OCI-LY3 (cell line): ENCODE data around the gene NCK2.

ENCODE experiments used
- H2AFZ ChIP-seq: fragments of 200-600, 300-600 bp; shearing (Covaris generic); 2 replicates; pipeline ENCODE4 v1.6.0; 2014; ENCODE audit warnings: antibody characterized with exemption, low read depth, low read length
- H3K27ac ChIP-seq: fragments of 200-600, 300-600 bp; sonication (generic); 2 replicates; pipeline ENCODE4 v1.5.1; 2014; ENCODE audit warnings: mild to moderate bottlenecking, low read length, moderate library complexity, mixed read lengths
- H3K27me3 ChIP-seq: fragments of 200-600, 300-600 bp; sonication (generic); 2 replicates; pipeline ENCODE4 v1.6.1; 2014; ENCODE audit warnings: low read depth, low read length, mixed read lengths
- H3K36me3 ChIP-seq: fragments of 200-600, 300-600 bp; sonication (generic); replicated peaks from 2 replicates; pipeline ENCODE3; 2014; ENCODE audit warnings: low read depth, low read length, mixed read lengths
- H3K4me1 ChIP-seq: fragments of 300-600, 200-600 bp; sonication (generic); 2 replicates; pipeline ENCODE4 v1.6.1; 2014; ENCODE audit warnings: low read length, mixed read lengths
- H3K4me2 ChIP-seq: fragments of 200-600, 300-600 bp; sonication (generic); 2 replicates; pipeline ENCODE4 v1.6.1; 2014; ENCODE audit warnings: low read length, mixed read lengths
- H3K4me3 ChIP-seq: fragments of 300-600, 200-600 bp; sonication (generic); 2 replicates; pipeline ENCODE4 v1.5.1; 2014; ENCODE audit warnings: antibody characterized with exemption, mild to moderate bottlenecking, low read length, moderate library complexity
- H3K79me2 ChIP-seq: fragments of 300-600, 200-600 bp; shearing (Covaris generic); 2 replicates; pipeline ENCODE4 v1.6.1; 2014; ENCODE audit warnings: mild to moderate bottlenecking, low read length, mixed read lengths
- H3K9ac ChIP-seq: fragments of 300-600, 200-600 bp; shearing (Covaris generic); 2 replicates; pipeline ENCODE4 v1.6.0; 2014; ENCODE audit warnings: mild to moderate bottlenecking, low read length, moderate library complexity
- H3K9me3 ChIP-seq: fragments of 200-600, 300-600 bp; shearing (Covaris generic); 2 replicates; pipeline ENCODE4 v1.6.1; 2014; ENCODE audit warnings: low read length, mixed read lengths; ENCODE audit not compliant: insufficient read depth
- H4K20me1 ChIP-seq: fragments of 200-600, 300-600 bp; sonication (generic); 2 replicates; pipeline ENCODE4 v1.6.1; 2016; ENCODE audit warnings: low read length, mixed read lengths; ENCODE audit not compliant: insufficient read depth
- EZH2phosphoT487 ChIP-seq: fragments of 200-600 bp; shearing (Covaris generic); IDR thresholded peaks from 2 replicates; pipeline ENCODE4 v1.6.1; 2018; ENCODE audit warnings: antibody characterized with exemption, mixed run types, low read depth
- TF ChIP-seq, protein P1 (sequence below): fragments of 200-600, 300-600 bp; sonication (generic); IDR thresholded peaks from 2 replicates; pipeline ENCODE4 v1.5.1; 2014; ENCODE audit warnings: antibody characterized with exemption, low read length, low read depth

The NCK2 gene

DNA sequence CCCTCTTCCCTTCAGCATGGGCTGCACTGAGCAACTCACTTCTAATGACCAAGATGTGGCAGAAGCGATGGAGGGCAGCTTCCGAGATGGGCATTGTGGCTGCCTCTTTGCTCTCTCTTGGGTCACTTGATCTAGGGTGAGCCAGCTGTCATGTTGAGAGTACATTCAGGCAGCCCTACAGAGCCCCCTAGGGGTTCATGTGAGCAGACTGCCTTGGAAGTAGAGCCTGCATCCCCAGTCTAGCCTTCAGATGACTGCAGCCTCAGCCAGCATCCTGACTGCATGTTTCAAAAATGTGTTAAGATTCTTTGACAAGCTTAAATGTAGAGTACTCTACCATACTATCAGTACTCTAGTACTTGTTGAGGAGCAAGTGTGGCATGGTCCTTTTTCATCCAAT is 143.9 kb downstream of the NCK2 start:
- H3K9ac ChIP-seq = no peak overlapping the region
- H3K27me3 ChIP-seq = no peaks in the 10 kb centered on the region
- peaks cover 13% of the 10 kb centered on the region for H3K79me2 ChIP-seq
- no peaks in the 10 kb centered on the region for H3K9me3 ChIP-seq
- no peak overlapping the region for H3K27ac ChIP-seq
- TF ChIP-seq, protein P1, sequence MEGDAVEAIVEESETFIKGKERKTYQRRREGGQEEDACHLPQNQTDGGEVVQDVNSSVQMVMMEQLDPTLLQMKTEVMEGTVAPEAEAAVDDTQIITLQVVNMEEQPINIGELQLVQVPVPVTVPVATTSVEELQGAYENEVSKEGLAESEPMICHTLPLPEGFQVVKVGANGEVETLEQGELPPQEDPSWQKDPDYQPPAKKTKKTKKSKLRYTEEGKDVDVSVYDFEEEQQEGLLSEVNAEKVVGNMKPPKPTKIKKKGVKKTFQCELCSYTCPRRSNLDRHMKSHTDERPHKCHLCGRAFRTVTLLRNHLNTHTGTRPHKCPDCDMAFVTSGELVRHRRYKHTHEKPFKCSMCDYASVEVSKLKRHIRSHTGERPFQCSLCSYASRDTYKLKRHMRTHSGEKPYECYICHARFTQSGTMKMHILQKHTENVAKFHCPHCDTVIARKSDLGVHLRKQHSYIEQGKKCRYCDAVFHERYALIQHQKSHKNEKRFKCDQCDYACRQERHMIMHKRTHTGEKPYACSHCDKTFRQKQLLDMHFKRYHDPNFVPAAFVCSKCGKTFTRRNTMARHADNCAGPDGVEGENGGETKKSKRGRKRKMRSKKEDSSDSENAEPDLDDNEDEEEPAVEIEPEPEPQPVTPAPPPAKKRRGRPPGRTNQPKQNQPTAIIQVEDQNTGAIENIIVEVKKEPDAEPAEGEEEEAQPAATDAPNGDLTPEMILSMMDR = peak; percentile 18
- no peak for TF ChIP-seq EZH2phosphoT487
- H3K4me1 ChIP-seq = peaks cover 6% of the 10 kb centered on the region
- H3K4me2 ChIP-seq = no peak overlapping the region
- H3K4me3 ChIP-seq = no peak overlapping the region
- peaks cover 14% of the 10 kb centered on the region for H4K20me1 ChIP-seq
- no peak overlapping the region for H2AFZ ChIP-seq
- peaks cover 19% of the 10 kb centered on the region for H3K36me3 ChIP-seq

DNA sequence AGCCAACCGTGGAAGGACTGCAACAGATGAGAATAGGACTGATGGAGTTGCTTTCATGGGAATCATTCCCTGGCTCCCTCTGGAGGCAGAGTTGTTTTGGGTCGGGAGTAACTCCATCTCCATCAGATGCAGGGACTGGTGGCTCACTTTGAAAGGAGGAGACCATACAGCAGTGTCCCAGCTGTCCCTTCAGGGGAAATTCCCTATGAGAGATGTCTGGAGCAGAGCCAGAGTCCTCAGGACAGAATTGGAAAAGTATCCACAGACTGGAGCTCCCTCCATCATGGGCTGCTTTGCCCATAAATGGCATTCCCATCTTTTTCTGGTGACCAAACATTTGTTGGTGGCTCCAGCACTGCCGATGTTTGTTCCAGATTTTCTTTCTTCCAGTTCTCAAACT is 144.3 kb downstream of the NCK2 start:
- Histone ChIP-seq H3K27ac (no peak overlapping the region), H3K4me1 (peaks cover 6% of the 10 kb centered on the region), H3K9ac (no peak overlapping the region), H3K36me3 (peaks cover 19% of the 10 kb centered on the region), H2AFZ (no peak overlapping the region), H3K4me2 (no peak overlapping the region), H3K4me3 (no peak overlapping the region), H4K20me1 (peaks cover 14% of the 10 kb centered on the region), H3K79me2 (peaks cover 13% of the 10 kb centered on the region), H3K27me3 (no peaks in the 10 kb centered on the region), H3K9me3 (no peaks in the 10 kb centered on the region)
- TF ChIP-seq, protein P1 = no peak
- no peak for TF ChIP-seq EZH2phosphoT487

- Histone ChIP-seq H3K27ac (no peak overlapping the region), H2AFZ (no peak overlapping the region), H3K4me3 (no peak overlapping the region), H3K4me2 (no peak overlapping the region), H3K9ac (no peak overlapping the region), H4K20me1 (peaks cover 8% of the 10 kb centered on the region; the same call in 1 of the 2 replicates), H3K36me3 (peaks cover 17% of the 10 kb centered on the region), H3K79me2 (peaks cover 8% of the 10 kb centered on the region), H3K27me3 (no peaks in the 10 kb centered on the region), H3K9me3 (no peaks in the 10 kb centered on the region), H3K4me1 (peaks cover 6% of the 10 kb centered on the region)
- TF ChIP-seq, protein P1 = no peak
- no peak for TF ChIP-seq EZH2phosphoT487
These were observed 145.4 kb downstream of the NCK2 start for GRCh38 chr2:105890111-105890510.

GRCh38 chr2:105890856-105891255 is 146.1 kb downstream of the NCK2 start:
- no peaks in the 10 kb centered on the region for H3K4me1 ChIP-seq
- H3K9me3 ChIP-seq = no peaks in the 10 kb centered on the region
- H3K79me2 ChIP-seq = peaks cover 7% of the 10 kb centered on the region
- no peak overlapping the region for H3K4me3 ChIP-seq
- H3K27ac ChIP-seq = no peak overlapping the region
- H3K36me3 ChIP-seq = peaks cover 17% of the 10 kb centered on the region
- H4K20me1 ChIP-seq = peaks cover 8% of the 10 kb centered on the region; the same call in 1 of the 2 replicates
- H3K4me2 ChIP-seq = no peak overlapping the region
- no peak overlapping the region for H2AFZ ChIP-seq
- H3K9ac ChIP-seq = no peak overlapping the region
- H3K27me3 ChIP-seq = no peaks in the 10 kb centered on the region
- no peak for TF ChIP-seq EZH2phosphoT487
- TF ChIP-seq, protein P1 = no peak
